WTC11 (cell line): ENCODE results near the gene DGKZ. TPM values are rescaled to one million over a fixed set of nuclear protein-coding genes. Genes with fewer than 3 reads are reported as not detected.
"Not testable (repeated sequence)": the region's sequence is repeated elsewhere in the genome, so short reads cannot be mapped to it uniquely, and the experiment has no call there.

Experiments used
- ATAC-seq: fragments of 200-7000 bp; cut with Tn5 transposase; 2 replicates; pipeline ENCODE4 v1.10.0; 2021; ENCODE audit warnings: mild to moderate bottlenecking, moderate library complexity
- CTCF ChIA-PET: fragments of 300-600 bp; sonication (Branson Sonifier 250); formaldehyde crosslinking; loops from one replicate; lab custom pipeline; 2021; ENCODE audit warnings: antibody characterized with exemption; lab: Charles Lee
- POLR2A ChIA-PET: fragments of 350-600 bp; sonication (Branson Sonifier 250); formaldehyde crosslinking; loops from one replicate; lab custom pipeline; 2021; ENCODE audit warnings: antibody characterized with exemption; lab: Charles Lee
- DNase-seq: peaks from one replicate; pipeline ENCODE4 v3.0.0; 2021; ENCODE audit warnings: low spot score
- H3K27ac Mint-ChIP-seq: 2 replicates; pipeline ENCODE4 v1.8.0; 2021; ENCODE audit warnings: mixed read lengths
- H3K27me3 Mint-ChIP-seq: 2 replicates; pipeline ENCODE4 v1.8.0; 2021; ENCODE audit warnings: low read depth, mild to moderate bottlenecking, moderate library complexity, mixed read lengths
- H3K36me3 Mint-ChIP-seq: 2 replicates; pipeline ENCODE4 v1.8.0; 2021; ENCODE audit warnings: mixed read lengths
- H3K4me1 Mint-ChIP-seq: 2 replicates; pipeline ENCODE4 v1.8.0; 2022; ENCODE audit warnings: mixed read lengths
- H3K4me3 Mint-ChIP-seq: 2 replicates; pipeline ENCODE4 v1.8.0; 2021; ENCODE audit warnings: mild to moderate bottlenecking, moderate library complexity, mixed read lengths
- H3K9me3 Mint-ChIP-seq: 2 replicates; pipeline ENCODE4 v1.8.0; 2021; ENCODE audit warnings: mixed read lengths
- AFF4 ChIP-seq: sonication (generic); formaldehyde crosslinking; IDR thresholded peaks from 2 replicates; pipeline ENCODE4 v1.8.1; 2023; ENCODE audit warnings: mild to moderate bottlenecking, missing genetic modification reagents, borderline replicate concordance
- ATF3 ChIP-seq: sonication (generic); formaldehyde crosslinking; conservative IDR thresholded peaks from 2 replicates; pipeline ENCODE4 v1.8.1; 2022; ENCODE audit warnings: mild to moderate bottlenecking, missing genetic modification reagents
- ATF6 ChIP-seq: sonication (generic); formaldehyde crosslinking; IDR thresholded peaks from 2 replicates; pipeline ENCODE4 v1.8.1; 2023; ENCODE audit warnings: mild to moderate bottlenecking, missing genetic modification reagents
- CDX4 ChIP-seq: fragments of 250-450 bp; sonication (Bioruptor Pico); IDR thresholded peaks from 2 replicates; pipeline ENCODE4 v1.9.0; 2021; ENCODE audit warnings: moderate library complexity, mild to moderate bottlenecking, inconsistent platforms, borderline replicate concordance
- CREB1 ChIP-seq: sonication (generic); formaldehyde crosslinking; IDR thresholded peaks from 2 replicates; pipeline ENCODE4 v1.8.0; 2023; ENCODE audit warnings: mild to moderate bottlenecking, missing genetic modification reagents
- GTF2I ChIP-seq: fragments of 250-450 bp; sonication (Bioruptor Pico); conservative IDR thresholded peaks from 2 replicates; pipeline ENCODE4 v1.4.0; 2021; ENCODE audit warnings: mild to moderate bottlenecking
- JAZF1 ChIP-seq: fragments of 250-450 bp; sonication (Bioruptor Pico); IDR thresholded peaks from 2 replicates; pipeline ENCODE4 v1.9.0; 2021; ENCODE audit warnings: moderate library complexity, mild to moderate bottlenecking, inconsistent platforms
- NFATC4 ChIP-seq: fragments of 250-450 bp; sonication (Bioruptor Pico); IDR thresholded peaks from 2 replicates; pipeline ENCODE4 v1.9.0; 2021; ENCODE audit warnings: mild to moderate bottlenecking
- NR1H2 ChIP-seq: sonication (generic); formaldehyde crosslinking; IDR thresholded peaks from 2 replicates; pipeline ENCODE4 v1.9.0; 2021; ENCODE audit warnings: mild to moderate bottlenecking, moderate library complexity, missing genetic modification reagents
- RELA ChIP-seq: sonication (generic); formaldehyde crosslinking; IDR thresholded peaks from 2 replicates; pipeline ENCODE4 v1.8.1; 2022; ENCODE audit warnings: missing genetic modification reagents, mild to moderate bottlenecking, borderline replicate concordance
- SP1 ChIP-seq: sonication (generic); formaldehyde crosslinking; conservative IDR thresholded peaks from 2 replicates; pipeline ENCODE4 v1.8.1; 2022; ENCODE audit warnings: missing genetic modification reagents
- TEAD4 ChIP-seq: sonication (generic); formaldehyde crosslinking; IDR thresholded peaks from 2 replicates; pipeline ENCODE4 v1.8.0; 2022; ENCODE audit warnings: mild to moderate bottlenecking, missing genetic modification reagents
- ZNF263 ChIP-seq: sonication (generic); formaldehyde crosslinking; IDR thresholded peaks from 2 replicates; pipeline ENCODE4 v1.8.1; 2022; ENCODE audit warnings: low read depth, mild to moderate bottlenecking, moderate library complexity, missing genetic modification reagents
- total RNA-seq: library from RNA; stranded (reverse); gene quantifications from 3 replicates; pipeline ENCODE4 v1.2.3, GENCODE V29; 2021

The DGKZ gene
- total RNA-seq, 1 experiment from 2014 or later, result 139 TPM

GRCh38 chr11:46300270-46300669, 47.0 kb upstream of the DGKZ start:
- ChIA-PET POLR2A (interaction anchor here (0.9 kb wide), 1 partner anchor 52 kb away, joined by 3 read pairs; no protein-coding TSS in a partner anchor), CTCF (interaction anchor here (0.7 to 11.2 kb wide), 8 partner anchors 11 to 92 kb away, joined by 3 to 242 read pairs (median 6); partner anchors contain the start of gene CREB3L1)
- Mint-ChIP-seq H3K36me3 (0 out of 2 replicates have a peak, but pooled peaks cover 2% of the 10 kb centered on the region), H3K27ac (no peak overlapping the region), H3K27me3 (no peaks in the 10 kb centered on the region), H3K4me3 (no peak overlapping the region), H3K4me1 (peaks cover 17% of the 10 kb centered on the region), H3K9me3 (no peaks in the 10 kb centered on the region)
- ATAC-seq, result no peak
- DNase-seq, result no peak
- no peak for TF ChIP-seq NFATC4 (CRISPR knock-in tag)
- no peak for TF ChIP-seq ATF3 (CRISPR knock-in tag)

- TF ChIP-seq JAZF1 (no peak), CREB1 (CRISPR knock-in tag) (no peak), GTF2I (CRISPR knock-in tag) (no peak), ATF6 (CRISPR knock-in tag) (no peak), ZNF263 (no peak), AFF4 (CRISPR knock-in tag) (no peak), TEAD4 (CRISPR knock-in tag) (no peak), RELA (CRISPR knock-in tag) (no peak), NR1H2 (CRISPR knock-in tag) (no peak), SP1 (no peak), CDX4 (CRISPR knock-in tag) (no peak)
- Mint-ChIP-seq H3K4me3 (no peak overlapping the region), H3K4me1 (peaks cover 10% of the 10 kb centered on the region), H3K27me3 (no peaks in the 10 kb centered on the region), H3K27ac (no peak overlapping the region), H3K36me3 (0 out of 2 replicates have a peak, but pooled peaks cover 2% of the 10 kb centered on the region), H3K9me3 (no peaks in the 10 kb centered on the region)
- ATAC-seq (no peak), DNase-seq (no peak)
- ChIA-PET CTCF (interaction anchor here (11.2 kb wide), 1 partner anchor 8 kb away, joined by 242 read pairs; no protein-coding TSS in a partner anchor), POLR2A (no interaction called here)
Measured at GRCh38 chr11:46302866-46303265, 44.4 kb upstream of the DGKZ start.

GRCh38 chr11:46304036-46304435, 43.2 kb upstream of the DGKZ start:
- not testable (repeated sequence) for H3K4me3 Mint-ChIP-seq, H3K27ac Mint-ChIP-seq, H3K9me3 Mint-ChIP-seq, H3K27me3 Mint-ChIP-seq, ATAC-seq, H3K36me3 Mint-ChIP-seq, DNase-seq
- POLR2A ChIA-PET, result interaction anchor here (1.1 kb wide), 1 partner anchor 61 kb away, joined by 4 read pairs; no protein-coding TSS in a partner anchor
- peaks cover 19% of the 10 kb centered on the region for H3K4me1 Mint-ChIP-seq
- CTCF ChIA-PET, result interaction anchor here (0.6 to 11.2 kb wide), 6 partner anchors 7 to 70 kb away, joined by 3 to 242 read pairs (median 6); partner anchors contain the start of gene CREB3L1
